Measurements from ENCODE around the gene PARVA.
"Not testable (repeated sequence)": the region's sequence is repeated elsewhere in the genome, so short reads cannot be mapped to it uniquely, and the experiment has no call there.

Gene PARVA

GRCh38 chr11:12496181-12497025 is 119.0 kb downstream of the PARVA start:
- no peak for DNase-seq

- no peak for DNase-seq
Observed at GRCh38 chr11:12497431-12497830, 120.1 kb downstream of the PARVA start.

- DNase-seq: no peak
Observed at GRCh38 chr11:12499071-12499470, 121.7 kb downstream of the PARVA start.

- no peak for DNase-seq
Observed at GRCh38 chr11:12502046-12502445, 124.7 kb downstream of the PARVA start.

GRCh38 chr11:12503039-12503484 is 125.7 kb downstream of the PARVA start:
- no peak for DNase-seq

- DNase-seq: no peak
Observed at GRCh38 chr11:12503886-12504285, 126.5 kb downstream of the PARVA start.

- no peak for DNase-seq
Observed at GRCh38 chr11:12505183-12505582, 127.8 kb downstream of the PARVA start.

GRCh38 chr11:12506404-12506921 is 129.1 kb downstream of the PARVA start:
- no peak for DNase-seq

- DNase-seq: no peak
Observed at GRCh38 chr11:12507391-12507790, 130.0 kb downstream of the PARVA start.

GRCh38 chr11:12508151-12508751 is 130.9 kb downstream of the PARVA start:
- DNase-seq: no peak

GRCh38 chr11:12509371-12509770 is 132.0 kb downstream of the PARVA start:
- no peak for DNase-seq

- no peak for DNase-seq
Observed at GRCh38 chr11:12512132-12512531, 134.8 kb downstream of the PARVA start.

- no peak for DNase-seq
Observed at GRCh38 chr11:12512826-12513395, 135.5 kb downstream of the PARVA start.

GRCh38 chr11:12516387-12517105 is 139.2 kb downstream of the PARVA start:
- no peak for DNase-seq

- no peak for DNase-seq
Observed at GRCh38 chr11:12517306-12517705, 139.9 kb downstream of the PARVA start.

- no peak for DNase-seq
Observed at GRCh38 chr11:12517741-12518140, 140.4 kb downstream of the PARVA start.

- no peak for DNase-seq
Observed at GRCh38 chr11:12518606-12519385, 141.4 kb downstream of the PARVA start.

GRCh38 chr11:12520054-12520453 is 142.7 kb downstream of the PARVA start:
- no peak for DNase-seq

GRCh38 chr11:12520576-12520975 is 143.2 kb downstream of the PARVA start:
- DNase-seq: not testable (repeated sequence)

GRCh38 chr11:12523180-12523924 is 146.0 kb downstream of the PARVA start:
- DNase-seq: no peak
